ENCODE measurements around the gene AAK1. TPM values are rescaled to one million over a fixed set of nuclear protein-coding genes. Genes with fewer than 3 reads are reported as not detected.

Gene AAK1
- total and polyA plus RNA-seq, 2 of the 13 experiments (the other 11 are each of a cell fraction or from before 2014, with no cell fraction given) = 9.8 to 10.3 TPM

DNA sequence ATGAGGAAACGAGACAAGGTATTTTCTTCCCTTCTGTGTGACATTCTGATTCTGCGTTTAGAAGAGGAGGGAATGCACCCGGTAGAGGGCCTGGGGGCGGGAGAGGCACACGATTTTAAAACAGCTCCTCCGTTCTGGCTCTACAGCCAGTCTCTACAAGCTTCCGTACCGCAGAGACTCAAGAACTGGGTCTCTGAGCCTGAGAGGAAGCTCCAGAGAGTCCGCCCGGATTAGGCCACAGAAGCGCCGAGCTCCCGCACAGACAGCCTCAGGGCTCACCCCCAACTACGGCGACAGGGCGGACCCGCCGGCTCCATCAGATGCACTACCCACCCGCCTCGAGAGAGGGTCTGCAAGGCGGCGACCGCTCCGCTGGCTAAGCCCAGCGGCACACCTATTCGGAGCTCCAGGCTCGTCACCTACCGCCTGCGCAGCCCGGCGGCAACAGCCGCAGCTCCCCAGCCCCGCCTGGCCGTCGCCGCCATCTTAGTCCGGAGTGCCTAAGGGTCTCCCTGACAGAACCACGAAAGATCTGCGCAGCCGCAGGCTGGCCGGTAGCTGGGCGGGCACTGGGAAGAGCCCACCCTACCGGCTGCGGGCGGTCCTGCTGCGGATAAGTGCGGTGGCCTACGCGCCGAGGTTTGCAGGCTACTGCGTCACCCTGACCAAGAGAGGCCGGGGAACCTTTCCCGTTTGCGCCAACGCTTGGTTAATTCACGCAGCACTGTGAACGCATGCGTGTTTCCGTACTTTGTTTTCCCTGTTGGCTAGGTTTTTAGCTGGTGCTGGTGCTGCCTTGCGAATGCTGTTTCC is 206.4 kb downstream of the AAK1 start, which contains the start of gene NFU1 (continued):
- TF ChIP-seq PITX1 (CRISPR knock-in tag; IDR thresholded peaks at IDR 0.05) (peak; percentile 85), KMT2A (CRISPR knock-in tag; IDR thresholded peaks at IDR 0.05) (peak; percentile 93), ATF7-NPFF (CRISPR knock-in tag; IDR thresholded peaks at IDR 0.05; ENCODE audit: low read depth) (peak; percentile 89), FOSL1 (CRISPR knock-in tag; IDR thresholded peaks at IDR 0.05; ENCODE audit: borderline replicate concordance) (no peak), TBP (CRISPR knock-in tag; IDR thresholded peaks at IDR 0.05) (no peak), BRCA1 (CRISPR knock-in tag; IDR thresholded peaks at IDR 0.05) (peak; percentile 96), RXRB (CRISPR knock-in tag; IDR thresholded peaks at IDR 0.05; ENCODE audit: borderline replicate concordance) (peak; percentile 57; the same call in 1 of the 2 replicates), NFIB (CRISPR knock-in tag; IDR thresholded peaks at IDR 0.05; ENCODE audit: borderline replicate concordance) (no peak), JDP2 (CRISPR knock-in tag; IDR thresholded peaks at IDR 0.05; ENCODE audit: borderline replicate concordance) (no peak), ZNF235 (CRISPR knock-in tag; IDR thresholded peaks at IDR 0.05; ENCODE audit: borderline replicate concordance) (peak; percentile 50; the same call in 1 of the 2 replicates), NCOA2 (CRISPR knock-in tag; IDR thresholded peaks at IDR 0.05) (peak; percentile 71; the same call in 1 of the 2 replicates), ZNF460 (CRISPR knock-in tag; IDR thresholded peaks at IDR 0.05; ENCODE audit: borderline replicate concordance) (peak; percentile 26; the same call in 1 of the 2 replicates), GPN1 (CRISPR knock-in tag; IDR thresholded peaks at IDR 0.05; ENCODE audit: borderline replicate concordance) (no peak), CBX1 (IDR thresholded peaks at IDR 0.05; ENCODE audit: low read depth) (peak; percentile 81), ARNTL (CRISPR knock-in tag; IDR thresholded peaks at IDR 0.05) (peak; percentile 55)
- TF ChIP-seq, protein P1, sequence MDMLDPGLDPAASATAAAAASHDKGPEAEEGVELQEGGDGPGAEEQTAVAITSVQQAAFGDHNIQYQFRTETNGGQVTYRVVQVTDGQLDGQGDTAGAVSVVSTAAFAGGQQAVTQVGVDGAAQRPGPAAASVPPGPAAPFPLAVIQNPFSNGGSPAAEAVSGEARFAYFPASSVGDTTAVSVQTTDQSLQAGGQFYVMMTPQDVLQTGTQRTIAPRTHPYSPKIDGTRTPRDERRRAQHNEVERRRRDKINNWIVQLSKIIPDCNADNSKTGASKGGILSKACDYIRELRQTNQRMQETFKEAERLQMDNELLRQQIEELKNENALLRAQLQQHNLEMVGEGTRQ (IDR thresholded peaks at IDR 0.05; ENCODE audit: low read depth, low read length) = no peak
- TF ChIP-seq, protein P1 (CRISPR knock-in tag; IDR thresholded peaks at IDR 0.05; ENCODE audit: borderline replicate concordance) = no peak; the same call in 1 of the 2 replicates
- TF ChIP-seq, protein P2, sequence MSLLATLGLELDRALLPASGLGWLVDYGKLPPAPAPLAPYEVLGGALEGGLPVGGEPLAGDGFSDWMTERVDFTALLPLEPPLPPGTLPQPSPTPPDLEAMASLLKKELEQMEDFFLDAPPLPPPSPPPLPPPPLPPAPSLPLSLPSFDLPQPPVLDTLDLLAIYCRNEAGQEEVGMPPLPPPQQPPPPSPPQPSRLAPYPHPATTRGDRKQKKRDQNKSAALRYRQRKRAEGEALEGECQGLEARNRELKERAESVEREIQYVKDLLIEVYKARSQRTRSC (CRISPR knock-in tag; IDR thresholded peaks at IDR 0.05; ENCODE audit: low read depth) = no peak
- TF ChIP-seq, protein P3, sequence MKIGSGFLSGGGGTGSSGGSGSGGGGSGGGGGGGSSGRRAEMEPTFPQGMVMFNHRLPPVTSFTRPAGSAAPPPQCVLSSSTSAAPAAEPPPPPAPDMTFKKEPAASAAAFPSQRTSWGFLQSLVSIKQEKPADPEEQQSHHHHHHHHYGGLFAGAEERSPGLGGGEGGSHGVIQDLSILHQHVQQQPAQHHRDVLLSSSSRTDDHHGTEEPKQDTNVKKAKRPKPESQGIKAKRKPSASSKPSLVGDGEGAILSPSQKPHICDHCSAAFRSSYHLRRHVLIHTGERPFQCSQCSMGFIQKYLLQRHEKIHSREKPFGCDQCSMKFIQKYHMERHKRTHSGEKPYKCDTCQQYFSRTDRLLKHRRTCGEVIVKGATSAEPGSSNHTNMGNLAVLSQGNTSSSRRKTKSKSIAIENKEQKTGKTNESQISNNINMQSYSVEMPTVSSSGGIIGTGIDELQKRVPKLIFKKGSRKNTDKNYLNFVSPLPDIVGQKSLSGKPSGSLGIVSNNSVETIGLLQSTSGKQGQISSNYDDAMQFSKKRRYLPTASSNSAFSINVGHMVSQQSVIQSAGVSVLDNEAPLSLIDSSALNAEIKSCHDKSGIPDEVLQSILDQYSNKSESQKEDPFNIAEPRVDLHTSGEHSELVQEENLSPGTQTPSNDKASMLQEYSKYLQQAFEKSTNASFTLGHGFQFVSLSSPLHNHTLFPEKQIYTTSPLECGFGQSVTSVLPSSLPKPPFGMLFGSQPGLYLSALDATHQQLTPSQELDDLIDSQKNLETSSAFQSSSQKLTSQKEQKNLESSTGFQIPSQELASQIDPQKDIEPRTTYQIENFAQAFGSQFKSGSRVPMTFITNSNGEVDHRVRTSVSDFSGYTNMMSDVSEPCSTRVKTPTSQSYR (CRISPR knock-in tag; IDR thresholded peaks at IDR 0.05; ENCODE audit: borderline replicate concordance) = peak; percentile 15; the same call in 1 of the 2 replicates
- TF ChIP-seq, protein P4, sequence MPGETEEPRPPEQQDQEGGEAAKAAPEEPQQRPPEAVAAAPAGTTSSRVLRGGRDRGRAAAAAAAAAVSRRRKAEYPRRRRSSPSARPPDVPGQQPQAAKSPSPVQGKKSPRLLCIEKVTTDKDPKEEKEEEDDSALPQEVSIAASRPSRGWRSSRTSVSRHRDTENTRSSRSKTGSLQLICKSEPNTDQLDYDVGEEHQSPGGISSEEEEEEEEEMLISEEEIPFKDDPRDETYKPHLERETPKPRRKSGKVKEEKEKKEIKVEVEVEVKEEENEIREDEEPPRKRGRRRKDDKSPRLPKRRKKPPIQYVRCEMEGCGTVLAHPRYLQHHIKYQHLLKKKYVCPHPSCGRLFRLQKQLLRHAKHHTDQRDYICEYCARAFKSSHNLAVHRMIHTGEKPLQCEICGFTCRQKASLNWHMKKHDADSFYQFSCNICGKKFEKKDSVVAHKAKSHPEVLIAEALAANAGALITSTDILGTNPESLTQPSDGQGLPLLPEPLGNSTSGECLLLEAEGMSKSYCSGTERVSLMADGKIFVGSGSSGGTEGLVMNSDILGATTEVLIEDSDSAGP (CRISPR knock-in tag; IDR thresholded peaks at IDR 0.05; ENCODE audit: borderline replicate concordance) = peak; percentile 96; the same call in 1 of the 2 replicates
- TF ChIP-seq, protein P5, sequence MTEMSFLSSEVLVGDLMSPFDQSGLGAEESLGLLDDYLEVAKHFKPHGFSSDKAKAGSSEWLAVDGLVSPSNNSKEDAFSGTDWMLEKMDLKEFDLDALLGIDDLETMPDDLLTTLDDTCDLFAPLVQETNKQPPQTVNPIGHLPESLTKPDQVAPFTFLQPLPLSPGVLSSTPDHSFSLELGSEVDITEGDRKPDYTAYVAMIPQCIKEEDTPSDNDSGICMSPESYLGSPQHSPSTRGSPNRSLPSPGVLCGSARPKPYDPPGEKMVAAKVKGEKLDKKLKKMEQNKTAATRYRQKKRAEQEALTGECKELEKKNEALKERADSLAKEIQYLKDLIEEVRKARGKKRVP (CRISPR knock-in tag; IDR thresholded peaks at IDR 0.05) = peak in 1 of 2 experiments; percentile 81; a peak in 2 of 4 replicates
